Upper lobe of left lung (tissue), 4 donors: ENCODE results near the gene TM2D3.

Experiments
- CTCF ChIP-seq, 6 experiments: fragments of 450-650 bp in 4 of 6; fragments of 200-600 bp in 2 of 6; sonication (generic) in 2 of 6; IDR thresholded peaks; one replicate each; pipeline ENCODE4 v1.5.1; 2016 to 2019; ENCODE audit warnings: antibody characterized with exemption in 6 of 6
- EP300 ChIP-seq, 4 donors: sonication (generic); formaldehyde crosslinking; IDR thresholded peaks; one replicate each; pipeline ENCODE4 v1.5.1; 2017; ENCODE audit warnings: antibody characterized with exemption in 4 of 4, control low read depth in 2 of 4
- POLR2A ChIP-seq, 4 donors: fragments of 450-650 bp; IDR thresholded peaks; one replicate each; pipeline ENCODE4 v1.5.1; 2016 to 2017; ENCODE audit warnings: antibody characterized with exemption in 4 of 4, mild to moderate bottlenecking in 2 of 4

DNA sequence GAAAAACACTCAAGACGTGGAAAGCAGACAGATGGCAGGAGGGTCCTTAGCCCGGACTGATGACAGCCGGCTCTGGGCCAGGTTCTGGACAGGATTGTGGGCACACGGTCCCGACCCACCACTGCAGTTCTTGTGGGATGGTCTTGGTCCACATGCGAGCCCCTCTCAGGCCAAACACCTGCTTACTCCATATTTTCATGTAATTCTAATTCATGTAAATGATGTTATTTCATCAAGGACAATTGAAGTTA, 32.6 kb downstream of the TM2D3 start:
- no peak for TF ChIP-seq CTCF (IDR thresholded peaks at IDR 0.05)
- TF ChIP-seq EP300 (IDR thresholded peaks at IDR 0.05) = no peak
- TF ChIP-seq POLR2A (IDR thresholded peaks at IDR 0.05) = no peak
